ENCODE data around the gene SLC22A12. TPM values are rescaled to one million over a fixed set of nuclear protein-coding genes. Genes with fewer than 3 reads are reported as not detected.
A peak's percentile ranks its signal among the peaks of the same experiment; 100 is the strongest.

Gene SLC22A12
- total RNA-seq, 2 donors from 2014 or later, result not detected

DNA sequence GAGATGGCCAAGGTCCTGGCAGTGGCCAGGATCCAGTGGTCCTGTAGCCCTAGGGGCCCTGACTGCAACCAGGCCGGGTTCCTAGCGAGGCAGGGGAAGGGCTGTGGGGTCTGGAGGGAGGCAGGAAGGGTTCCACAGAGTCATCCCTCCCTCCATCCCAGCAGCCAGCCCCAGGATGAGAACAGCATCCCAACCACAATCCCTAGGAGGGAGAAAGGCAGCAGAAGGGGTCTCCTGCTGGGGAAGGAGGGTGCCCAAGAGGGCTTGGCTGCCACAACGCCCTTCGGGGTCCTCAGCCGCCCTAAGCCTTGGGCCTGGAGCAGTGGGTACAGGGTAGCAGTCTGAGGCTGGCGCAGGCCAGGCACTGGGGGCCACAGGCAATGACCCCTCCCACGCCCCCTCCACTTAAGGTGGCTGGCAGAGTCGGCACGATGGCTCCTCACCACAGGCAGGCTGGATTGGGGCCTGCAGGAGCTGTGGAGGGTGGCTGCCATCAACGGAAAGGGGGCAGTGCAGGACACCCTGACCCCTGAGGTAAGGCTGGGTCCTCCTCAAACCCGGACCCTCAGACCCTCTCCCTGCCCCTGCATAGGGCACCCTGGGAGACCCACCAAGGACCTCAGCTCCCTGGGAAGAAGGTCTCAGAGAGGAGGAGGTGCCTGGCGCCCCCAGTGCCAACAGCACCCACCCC, 7.2 kb downstream of the SLC22A12 start:
- TF ChIP-seq, protein P1, sequence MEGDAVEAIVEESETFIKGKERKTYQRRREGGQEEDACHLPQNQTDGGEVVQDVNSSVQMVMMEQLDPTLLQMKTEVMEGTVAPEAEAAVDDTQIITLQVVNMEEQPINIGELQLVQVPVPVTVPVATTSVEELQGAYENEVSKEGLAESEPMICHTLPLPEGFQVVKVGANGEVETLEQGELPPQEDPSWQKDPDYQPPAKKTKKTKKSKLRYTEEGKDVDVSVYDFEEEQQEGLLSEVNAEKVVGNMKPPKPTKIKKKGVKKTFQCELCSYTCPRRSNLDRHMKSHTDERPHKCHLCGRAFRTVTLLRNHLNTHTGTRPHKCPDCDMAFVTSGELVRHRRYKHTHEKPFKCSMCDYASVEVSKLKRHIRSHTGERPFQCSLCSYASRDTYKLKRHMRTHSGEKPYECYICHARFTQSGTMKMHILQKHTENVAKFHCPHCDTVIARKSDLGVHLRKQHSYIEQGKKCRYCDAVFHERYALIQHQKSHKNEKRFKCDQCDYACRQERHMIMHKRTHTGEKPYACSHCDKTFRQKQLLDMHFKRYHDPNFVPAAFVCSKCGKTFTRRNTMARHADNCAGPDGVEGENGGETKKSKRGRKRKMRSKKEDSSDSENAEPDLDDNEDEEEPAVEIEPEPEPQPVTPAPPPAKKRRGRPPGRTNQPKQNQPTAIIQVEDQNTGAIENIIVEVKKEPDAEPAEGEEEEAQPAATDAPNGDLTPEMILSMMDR (conservative IDR thresholded peaks at IDR 0.05), result no peak
- H3K36me3 Mint-ChIP-seq (ENCODE audit: low read depth), result no peaks in the 10 kb centered on the region
- no peak overlapping the region for H3K27ac Mint-ChIP-seq
- no peak overlapping the region for H3K4me3 Mint-ChIP-seq
- H3K9ac ChIP-seq (ENCODE audit: extremely low read depth, low read length, poor library complexity, severe bottlenecking), result no peak overlapping the region
- no peaks in the 10 kb centered on the region for H3K4me1 ChIP-seq (ENCODE audit: control insufficient read depth, insufficient read depth, low read length)
- no peak for DNase-seq
- 94 to 100% methylated on average over 5 to 10 of the region's 12 CpGs for WGBS, 2 experiments (ENCODE audit: insufficient coverage in 1 of 2, insufficient read length in 1 of 2)
- H3K27me3 ChIP-seq (ENCODE audit: control insufficient read depth, insufficient read depth, low read length, poor library complexity, severe bottlenecking), result no peaks in the 10 kb centered on the region
- H3K9me3 Mint-ChIP-seq, result no peaks in the 10 kb centered on the region
- H3K4me1 Mint-ChIP-seq, result no peaks in the 10 kb centered on the region
- H3K27ac ChIP-seq (ENCODE audit: low read depth, low read length), result no peak overlapping the region
- no peaks in the 10 kb centered on the region for H3K36me3 ChIP-seq (ENCODE audit: control insufficient read depth, insufficient read depth, low read length)
- peaks cover 3% of the 10 kb centered on the region for H3K27me3 Mint-ChIP-seq (ENCODE audit: insufficient read depth)
- H3K9me3 ChIP-seq (ENCODE audit: control insufficient read depth, low read length), result peaks cover 6% of the 10 kb centered on the region
- no peak overlapping the region for H3K4me3 ChIP-seq (ENCODE audit: low read length)

DNA sequence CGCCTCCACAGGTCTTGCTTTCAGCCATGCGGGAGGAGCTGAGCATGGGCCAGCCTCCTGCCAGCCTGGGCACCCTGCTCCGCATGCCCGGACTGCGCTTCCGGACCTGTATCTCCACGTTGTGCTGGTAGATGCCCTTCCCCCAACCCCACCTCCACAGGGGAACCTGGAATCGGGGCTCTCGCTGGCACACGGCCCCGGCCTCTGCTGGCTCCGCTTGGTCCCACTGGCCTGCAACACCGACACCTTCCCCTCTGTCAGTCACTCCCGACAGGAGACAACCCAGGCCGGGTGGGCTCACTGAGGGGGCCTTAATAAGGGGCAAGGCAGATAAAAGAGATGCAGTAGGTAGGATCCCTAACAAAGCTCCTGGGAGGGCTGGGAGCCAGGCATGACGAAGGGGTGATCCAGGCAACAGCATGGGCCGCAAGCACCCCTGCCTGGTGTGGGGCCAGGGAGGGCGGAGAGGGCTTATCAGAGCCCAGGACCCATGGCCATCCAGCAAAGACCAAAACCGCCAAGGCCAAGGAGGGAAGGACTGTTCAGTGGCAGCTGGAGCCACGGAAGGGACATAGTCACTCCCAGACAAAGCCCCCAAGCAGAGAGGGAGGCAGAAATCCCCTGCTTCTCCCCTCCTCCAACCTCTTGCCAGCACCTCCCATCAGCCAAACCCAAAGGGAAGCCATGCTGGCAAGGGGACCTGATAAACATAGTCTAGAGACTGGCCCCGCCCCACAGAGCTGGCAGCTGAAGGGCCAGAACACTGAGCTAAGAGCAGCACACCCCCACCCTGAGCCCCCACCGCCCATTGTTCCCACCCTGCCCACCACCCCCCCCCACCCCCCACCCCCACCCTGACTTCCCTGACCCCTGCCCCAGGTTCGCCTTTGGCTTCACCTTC, 8.0 kb downstream of the SLC22A12 start:
- Mint-ChIP-seq H3K4me1 (no peaks in the 10 kb centered on the region), H3K4me3 (no peak overlapping the region), H3K9me3 (no peaks in the 10 kb centered on the region), H3K27ac (no peak overlapping the region), H3K27me3 (ENCODE audit: insufficient read depth) (no peaks in the 10 kb centered on the region), H3K36me3 (ENCODE audit: low read depth) (no peaks in the 10 kb centered on the region)
- WGBS, 2 experiments (ENCODE audit: insufficient coverage in 1 of 2, insufficient read length in 1 of 2), result 89 to 98% methylated on average over 11 to 22 of the region's 23 CpGs
- Histone ChIP-seq H3K9ac (ENCODE audit: extremely low read depth, low read length, poor library complexity, severe bottlenecking) (no peak overlapping the region), H3K4me3 (ENCODE audit: low read length) (no peak overlapping the region), H3K36me3 (ENCODE audit: control insufficient read depth, insufficient read depth, low read length) (no peaks in the 10 kb centered on the region), H3K27me3 (ENCODE audit: control insufficient read depth, insufficient read depth, low read length, poor library complexity, severe bottlenecking) (no peaks in the 10 kb centered on the region), H3K4me1 (ENCODE audit: control insufficient read depth, insufficient read depth, low read length) (no peaks in the 10 kb centered on the region), H3K9me3 (ENCODE audit: control insufficient read depth, low read length) (peaks cover 6% of the 10 kb centered on the region), H3K27ac (ENCODE audit: low read depth, low read length) (no peak overlapping the region)
- TF ChIP-seq, protein P1 (conservative IDR thresholded peaks at IDR 0.05), result no peak
- DNase-seq, result no peak

DNA sequence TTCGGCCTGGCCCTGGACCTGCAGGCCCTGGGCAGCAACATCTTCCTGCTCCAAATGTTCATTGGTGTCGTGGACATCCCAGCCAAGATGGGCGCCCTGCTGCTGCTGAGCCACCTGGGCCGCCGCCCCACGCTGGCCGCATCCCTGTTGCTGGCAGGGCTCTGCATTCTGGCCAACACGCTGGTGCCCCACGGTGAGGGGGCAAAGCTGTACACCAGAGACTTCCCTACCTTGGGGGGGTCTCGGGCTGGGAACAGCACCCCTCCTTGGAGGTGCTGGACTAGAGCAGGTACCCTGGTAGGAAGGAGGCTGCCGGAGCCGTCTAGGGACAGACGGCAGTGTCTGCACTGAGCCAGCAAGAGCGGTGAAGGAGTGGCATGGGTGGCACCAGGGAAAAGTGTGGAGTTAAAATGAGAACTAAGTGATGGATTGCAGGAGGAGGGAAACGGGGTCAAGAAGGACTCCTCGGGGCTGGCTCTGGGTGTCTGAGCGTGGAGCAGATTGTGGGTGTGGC, 8.7 kb downstream of the SLC22A12 start:
- H3K9me3 Mint-ChIP-seq, result no peaks in the 10 kb centered on the region
- TF ChIP-seq, protein P1 (conservative IDR thresholded peaks at IDR 0.05), result no peak
- H3K27me3 ChIP-seq (ENCODE audit: control insufficient read depth, insufficient read depth, low read length, poor library complexity, severe bottlenecking), result no peaks in the 10 kb centered on the region
- no peaks in the 10 kb centered on the region for H3K4me1 ChIP-seq (ENCODE audit: control insufficient read depth, insufficient read depth, low read length)
- H3K36me3 ChIP-seq (ENCODE audit: control insufficient read depth, insufficient read depth, low read length), result no peaks in the 10 kb centered on the region
- no peak overlapping the region for H3K4me3 Mint-ChIP-seq
- 92 to 94% methylated on average over 10 to 17 of the region's 17 CpGs for WGBS, 2 experiments (ENCODE audit: insufficient coverage in 1 of 2, insufficient read length in 1 of 2)
- no peak overlapping the region for H3K9ac ChIP-seq (ENCODE audit: extremely low read depth, low read length, poor library complexity, severe bottlenecking)
- peak overlapping the region; percentile 52 for H3K27ac Mint-ChIP-seq
- no peaks in the 10 kb centered on the region for H3K27me3 Mint-ChIP-seq (ENCODE audit: insufficient read depth)
- DNase-seq, result no peak
- H3K27ac ChIP-seq (ENCODE audit: low read depth, low read length), result no peak overlapping the region
- H3K36me3 Mint-ChIP-seq (ENCODE audit: low read depth), result no peaks in the 10 kb centered on the region
- no peak overlapping the region for H3K4me3 ChIP-seq (ENCODE audit: low read length)
- H3K9me3 ChIP-seq (ENCODE audit: control insufficient read depth, low read length), result peaks cover 6% of the 10 kb centered on the region
- H3K4me1 Mint-ChIP-seq, result no peaks in the 10 kb centered on the region

Measured in endodermal cell (in vitro differentiated cells).